NCI-H774 (cell line): Measurements from ENCODE around the gene DMXL1.

Source experiments
- DNase-seq: peaks from one replicate; lab custom pipeline; 2025; lab: John Stamatoyannopoulos, UW

Gene DMXL1

DNA sequence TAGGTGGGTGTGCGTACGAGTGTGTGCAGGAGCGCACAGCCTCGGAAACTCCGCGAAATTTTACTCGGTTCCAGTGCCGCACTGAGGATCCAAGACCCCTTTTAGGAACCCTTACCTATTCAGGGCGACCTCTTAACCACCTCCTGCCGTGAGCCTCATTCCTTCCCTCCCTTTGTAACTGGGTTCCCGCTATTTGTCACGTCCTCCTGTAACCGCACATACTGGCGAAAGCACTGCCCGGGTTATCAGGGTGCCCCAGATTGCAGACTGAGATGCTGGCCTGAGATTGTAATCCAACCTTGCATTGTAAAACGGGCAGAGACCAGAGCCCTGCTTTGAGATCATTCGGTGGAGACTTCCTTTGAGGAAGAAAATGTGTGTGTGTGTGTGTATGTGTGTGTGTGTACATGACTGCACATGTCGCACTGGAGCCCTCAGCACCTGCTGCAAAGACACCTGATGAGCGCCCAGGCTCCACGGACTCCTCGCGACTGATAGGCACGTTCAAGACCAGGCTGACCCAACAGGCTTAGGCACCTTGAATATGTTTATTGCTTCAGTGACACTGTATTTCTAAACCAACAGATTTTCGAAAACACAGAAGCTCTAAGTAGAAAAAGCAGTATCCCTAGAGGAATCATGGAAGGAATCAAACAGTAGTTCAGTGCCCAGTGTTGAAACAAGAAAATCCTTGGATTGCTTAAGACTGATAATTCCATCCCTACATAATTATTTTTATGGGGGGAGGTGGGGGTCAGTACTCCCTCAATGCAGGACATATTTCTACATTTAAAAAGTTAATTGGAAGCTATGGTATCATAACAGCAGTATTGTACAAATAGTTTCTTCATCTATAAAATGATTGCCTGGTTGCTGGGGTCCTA, 198.4 kb downstream of the DMXL1 start:
- DNase-seq, result peak; percentile 56

DNA sequence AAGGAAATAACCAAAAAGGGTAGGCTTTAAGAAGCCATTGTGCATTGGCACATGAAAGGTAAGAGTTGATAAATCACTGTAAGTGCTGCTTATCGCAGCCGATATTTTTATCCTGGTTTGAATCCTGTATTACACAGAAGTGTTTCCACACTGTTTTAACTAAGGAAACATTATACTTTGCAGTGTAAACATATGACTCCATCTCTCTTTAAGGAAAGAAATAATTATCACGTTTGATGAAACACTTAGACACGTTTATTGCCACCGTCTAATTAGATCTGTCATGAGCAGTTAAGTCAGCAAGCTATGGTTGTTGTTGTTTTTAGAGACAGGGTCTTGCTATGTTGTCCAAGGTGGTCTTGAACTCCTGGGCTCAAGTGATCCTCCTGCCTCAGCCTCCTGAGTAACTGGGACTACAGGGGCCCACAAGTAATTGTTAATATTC, 199.3 kb downstream of the DMXL1 start:
- peak; percentile 16 for DNase-seq

DNA sequence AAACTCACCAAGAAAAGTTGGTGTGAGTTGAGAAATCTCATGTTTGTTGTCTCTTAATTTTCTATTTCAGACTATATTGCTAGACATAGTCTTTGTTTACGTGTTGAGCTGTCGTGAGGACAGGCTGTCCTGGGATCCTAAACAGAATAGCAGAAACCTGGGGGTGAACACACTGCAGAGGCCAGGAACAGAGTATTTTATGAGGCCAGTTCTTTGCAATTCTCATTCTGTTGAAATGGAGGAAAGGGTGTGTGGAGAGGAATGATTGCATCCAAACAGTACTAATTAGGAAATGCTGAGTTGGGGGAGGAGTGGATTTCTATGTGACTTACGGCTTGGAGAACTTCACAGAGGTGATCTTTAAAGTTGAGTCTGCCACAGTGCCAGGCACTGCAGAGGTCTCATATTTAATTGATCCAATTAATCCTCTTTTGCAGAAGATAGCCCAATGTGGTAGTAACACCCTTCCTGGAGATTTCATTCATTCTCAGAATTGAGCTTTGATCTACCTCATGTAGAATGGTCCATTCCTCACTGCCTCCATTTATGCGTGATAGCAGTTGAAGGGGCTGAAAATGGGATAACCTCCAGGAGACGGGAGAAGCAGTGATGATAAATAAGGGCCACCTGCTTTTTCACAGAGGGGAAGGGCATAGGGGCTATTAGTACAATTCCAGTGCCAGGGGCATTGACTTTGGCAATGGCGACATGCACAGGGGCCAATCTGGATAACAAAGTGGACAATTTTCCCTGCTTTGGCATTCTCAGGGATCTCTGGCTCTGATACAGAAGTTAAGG, 200.3 kb downstream of the DMXL1 start:
- no peak for DNase-seq

DNA sequence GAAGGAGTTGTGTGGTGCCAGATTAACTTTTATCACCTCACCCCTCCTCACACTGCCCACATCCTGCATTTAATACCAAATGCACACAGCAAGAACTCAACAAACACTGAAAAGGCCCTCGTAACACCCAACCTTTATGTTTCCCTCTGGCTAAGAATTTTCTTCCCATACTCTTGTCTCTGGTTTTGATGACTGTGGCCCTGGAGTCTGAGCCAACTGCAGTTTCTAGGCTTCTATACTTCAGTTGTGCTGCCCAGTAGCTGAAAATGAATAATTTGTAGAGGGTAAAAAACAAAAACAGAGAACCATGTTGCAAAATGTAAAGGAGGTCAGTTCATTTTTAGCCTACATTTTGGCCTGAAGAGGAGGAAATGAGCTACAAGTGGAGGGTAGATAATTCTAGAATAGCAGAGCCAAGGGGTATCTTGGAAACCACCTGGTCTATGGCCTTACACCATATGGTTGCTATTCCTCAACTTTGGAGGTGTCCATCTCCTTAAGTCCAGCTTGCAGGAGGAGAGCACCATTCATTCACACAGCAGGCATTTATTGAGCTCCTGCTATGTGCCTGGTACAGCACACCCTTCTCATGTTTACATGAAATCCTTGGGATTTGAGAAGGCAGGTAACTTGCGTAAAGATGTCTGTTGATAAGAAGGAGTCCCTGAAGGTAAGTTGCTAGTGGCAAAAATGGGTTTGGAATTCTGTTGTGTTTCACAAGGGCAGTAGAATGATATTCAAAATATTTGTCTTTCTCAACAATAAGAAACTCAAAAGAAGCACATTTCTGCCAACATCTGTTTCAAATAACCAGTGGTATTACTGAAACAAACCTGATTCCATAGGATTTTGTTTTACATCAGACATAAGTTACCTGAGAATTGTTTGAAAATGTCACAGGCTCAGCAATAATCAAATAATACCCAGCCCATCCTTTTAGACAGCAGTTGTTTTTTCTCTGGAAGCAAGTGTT, 201.2 kb downstream of the DMXL1 start:
- DNase-seq, result no peak

DNA sequence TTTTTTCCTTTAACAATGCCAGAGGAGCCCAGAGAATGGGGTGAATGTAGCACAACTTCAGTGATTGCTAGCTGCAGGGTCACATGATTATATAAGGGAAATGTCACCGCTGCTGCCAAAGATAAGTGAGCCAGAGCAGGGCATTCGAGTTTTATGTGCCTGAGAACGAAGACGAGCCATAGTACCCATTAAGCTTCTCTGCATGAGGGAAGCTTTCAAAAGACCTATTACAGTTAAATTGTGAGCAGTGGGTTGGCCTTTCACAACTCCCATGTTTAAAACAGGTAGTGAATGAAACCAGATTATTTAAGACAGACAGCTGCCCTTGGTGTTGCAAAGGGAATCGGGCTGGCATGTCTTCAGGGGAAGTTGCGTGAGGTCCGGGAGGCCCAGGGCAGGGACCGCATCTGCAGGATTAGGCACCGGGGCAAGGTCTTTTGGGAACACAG, 202.5 kb downstream of the DMXL1 start:
- no peak for DNase-seq

DNA sequence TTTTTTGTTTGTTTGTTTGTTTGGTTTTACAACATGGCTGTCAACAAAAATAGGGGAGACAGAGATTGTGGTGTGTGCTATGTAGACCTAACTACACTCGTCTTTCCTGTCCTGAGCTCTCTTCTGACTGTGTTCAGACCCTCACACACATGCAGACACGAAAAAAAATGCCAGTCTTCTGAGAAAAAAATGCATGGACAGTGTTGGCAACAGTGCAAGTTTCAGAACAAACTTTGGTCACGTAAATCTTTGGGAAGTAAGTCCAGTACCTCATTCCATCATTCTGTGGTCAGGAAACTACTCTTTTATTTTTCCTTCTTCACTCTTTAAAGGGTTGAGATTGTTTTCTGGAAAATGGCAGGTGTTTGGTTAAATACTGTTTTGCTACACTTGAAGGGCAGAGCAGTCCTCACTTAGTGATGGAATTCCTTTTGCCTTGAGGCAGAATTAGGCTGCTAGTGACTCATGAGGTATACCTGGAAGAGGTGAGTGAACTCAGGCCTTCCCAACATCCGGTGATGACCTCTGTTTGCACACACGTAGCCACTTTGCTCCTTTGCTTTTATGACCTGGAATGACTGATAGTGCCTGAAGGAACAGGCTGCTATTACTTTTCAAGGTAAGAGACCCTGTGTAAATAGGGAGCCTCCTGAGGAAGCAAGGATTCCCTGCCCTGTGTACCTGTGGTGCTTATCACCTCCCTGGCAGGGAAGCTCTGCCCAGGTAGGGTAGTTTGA, 203.3 kb downstream of the DMXL1 start:
- DNase-seq, result no peak

DNA sequence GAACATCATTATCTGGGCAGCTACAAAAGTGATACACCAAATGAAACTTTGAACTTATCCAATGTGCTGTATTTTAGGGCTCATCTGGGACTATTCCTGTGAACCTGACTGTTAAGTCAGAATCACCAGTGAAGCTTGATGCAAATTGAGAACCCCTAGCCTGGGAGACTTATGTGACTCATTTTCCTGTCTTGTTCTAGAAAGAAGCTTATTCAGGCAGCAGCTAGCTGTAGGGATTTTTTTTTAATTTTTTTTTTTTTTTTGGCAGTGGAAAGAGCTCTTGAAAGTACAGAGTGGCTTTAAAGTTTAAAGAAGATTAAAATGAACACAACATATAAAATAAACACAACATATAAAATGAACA, 203.9 kb downstream of the DMXL1 start:
- DNase-seq, result no peak

DNA sequence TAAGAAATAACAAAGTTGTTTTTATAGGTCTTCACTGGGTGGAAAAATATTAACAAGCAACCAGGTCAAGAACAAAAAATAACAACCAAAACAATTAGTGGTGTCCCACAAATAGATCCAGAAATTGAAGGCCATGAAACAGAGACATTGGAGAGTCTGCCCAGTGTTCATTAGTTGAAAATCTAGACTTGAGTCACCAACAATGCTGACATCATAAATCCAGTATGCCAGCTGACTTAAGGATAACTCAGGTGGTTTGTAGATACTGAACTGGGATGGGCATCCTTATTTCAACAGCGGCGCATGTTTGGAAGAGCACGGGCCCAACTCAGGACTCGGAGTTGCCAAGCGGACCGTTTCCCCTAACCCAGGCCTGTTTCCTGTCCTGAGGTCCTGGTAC, 204.3 kb downstream of the DMXL1 start:
- no peak for DNase-seq

DNA sequence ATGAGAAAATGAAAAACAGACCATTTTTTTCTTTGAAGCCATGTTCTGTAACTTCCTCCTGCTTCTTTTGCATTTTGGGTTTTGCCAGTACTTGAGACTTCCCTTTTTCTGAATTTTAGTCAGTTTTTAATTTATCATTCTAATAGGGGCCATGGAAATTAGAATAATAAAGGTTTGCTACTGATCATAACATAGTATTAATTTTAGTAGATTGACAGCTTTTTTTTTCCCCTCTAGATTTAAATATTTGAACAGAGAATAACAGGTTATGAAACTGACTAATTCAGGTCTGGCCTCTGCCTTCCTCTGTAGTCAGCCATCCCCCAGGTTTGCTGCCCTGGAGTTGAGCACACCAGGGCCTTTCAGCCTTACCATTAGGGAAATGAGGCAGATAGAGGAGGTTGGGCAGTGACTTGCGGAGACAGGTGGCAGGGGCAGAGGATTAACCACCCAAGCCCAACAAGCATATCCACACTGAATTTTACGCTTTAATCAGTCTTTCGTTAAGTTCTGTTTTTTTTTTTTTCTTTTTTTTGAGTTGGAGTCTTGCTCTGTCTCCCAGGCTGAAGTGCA, 204.8 kb downstream of the DMXL1 start:
- no peak for DNase-seq

DNA sequence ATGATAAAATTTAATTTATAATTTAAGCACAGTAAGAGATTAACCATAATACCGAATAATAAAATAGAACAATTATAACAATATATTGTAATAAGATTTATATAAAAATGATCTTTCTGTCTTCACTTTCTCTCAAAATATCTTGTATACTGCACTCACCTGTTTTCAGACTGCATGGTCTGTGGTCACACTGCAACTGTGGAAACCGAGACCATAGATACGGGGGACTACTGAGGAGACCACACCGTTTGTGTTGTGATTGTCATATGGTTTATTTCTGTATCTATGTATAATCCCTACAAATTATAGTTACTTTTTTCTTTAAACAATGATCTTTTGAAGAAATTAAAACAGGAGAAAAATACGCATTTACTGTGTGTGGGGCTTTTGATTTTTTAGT, 206.1 kb downstream of the DMXL1 start:
- no peak for DNase-seq

DNA sequence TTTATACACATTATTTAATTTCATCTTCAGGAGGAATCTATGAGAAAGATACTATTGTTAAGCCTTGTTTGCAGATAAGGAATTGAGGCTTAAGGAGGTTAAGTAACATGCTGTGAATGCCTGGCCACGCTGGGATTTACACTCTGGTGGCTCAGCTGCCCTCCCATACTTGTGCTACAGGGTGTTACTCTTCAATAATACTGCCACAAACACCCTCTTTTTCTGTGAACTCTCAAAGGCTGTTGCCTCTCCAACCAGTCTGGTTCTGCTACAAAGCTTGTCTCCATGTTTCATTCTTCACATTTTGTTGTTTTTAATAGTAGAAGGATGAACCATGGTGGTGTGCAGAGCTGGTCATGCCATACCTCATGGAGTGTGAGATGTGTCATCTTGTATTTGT, 208.2 kb downstream of the DMXL1 start:
- DNase-seq, result no peak

DNA sequence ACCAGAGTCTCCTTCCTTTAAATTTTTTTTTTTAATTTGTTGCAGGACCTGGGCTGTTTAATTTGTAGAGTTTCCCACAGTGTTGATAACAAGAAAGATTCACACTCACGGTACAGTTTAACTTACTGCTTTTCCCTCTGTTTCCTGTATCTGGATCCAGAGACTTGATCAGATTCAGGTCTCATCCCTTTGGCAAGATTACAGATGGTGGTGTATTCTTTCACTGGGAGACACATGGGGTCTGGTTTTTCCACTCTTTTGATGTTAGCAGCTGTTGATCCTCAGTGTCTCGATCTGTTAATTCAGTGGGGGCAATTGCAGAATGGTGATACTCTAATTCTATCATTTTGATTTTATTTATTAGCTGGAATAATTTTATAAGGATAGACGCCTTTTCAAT, 209.5 kb downstream of the DMXL1 start:
- DNase-seq, result no peak

DNA sequence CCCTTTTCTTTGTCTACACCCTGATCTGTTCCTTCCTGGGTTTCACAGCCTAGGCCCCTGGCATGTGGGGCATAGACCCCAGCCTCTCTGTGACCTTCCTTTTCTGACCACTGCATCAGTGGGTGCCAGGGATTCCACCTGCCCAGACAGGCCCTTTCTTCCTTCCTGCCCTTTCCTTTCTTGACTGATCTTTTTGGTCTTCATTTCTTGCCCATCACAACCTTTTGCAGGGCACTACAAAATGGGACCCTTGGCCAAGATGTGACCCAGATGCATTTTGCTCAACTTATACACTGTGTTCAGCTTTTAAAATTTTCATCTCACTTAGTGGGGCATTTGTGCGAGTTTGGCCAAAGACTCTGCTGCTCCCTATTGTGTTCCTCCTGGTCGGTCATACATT, 211.7 kb downstream of the DMXL1 start:
- no peak for DNase-seq

DNA sequence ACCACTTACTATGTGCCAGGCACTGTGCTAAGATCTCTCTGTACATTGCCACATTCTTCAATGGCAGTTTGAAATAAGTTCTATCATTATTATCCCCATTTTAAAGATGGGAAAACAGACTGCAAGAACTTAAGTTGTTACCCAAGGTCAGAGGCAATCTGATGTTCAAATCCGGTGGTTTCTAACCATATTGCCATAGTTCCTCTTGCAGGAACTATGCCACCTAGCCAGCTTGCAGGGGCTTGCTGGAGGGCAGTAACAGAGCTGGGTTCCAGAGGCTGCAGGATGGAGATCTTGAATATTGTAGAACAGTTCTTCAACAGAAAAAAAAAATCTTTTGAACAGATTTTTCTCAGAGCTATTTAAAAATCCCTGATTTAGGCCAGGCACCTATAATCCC, 213.1 kb downstream of the DMXL1 start:
- no peak for DNase-seq

DNA sequence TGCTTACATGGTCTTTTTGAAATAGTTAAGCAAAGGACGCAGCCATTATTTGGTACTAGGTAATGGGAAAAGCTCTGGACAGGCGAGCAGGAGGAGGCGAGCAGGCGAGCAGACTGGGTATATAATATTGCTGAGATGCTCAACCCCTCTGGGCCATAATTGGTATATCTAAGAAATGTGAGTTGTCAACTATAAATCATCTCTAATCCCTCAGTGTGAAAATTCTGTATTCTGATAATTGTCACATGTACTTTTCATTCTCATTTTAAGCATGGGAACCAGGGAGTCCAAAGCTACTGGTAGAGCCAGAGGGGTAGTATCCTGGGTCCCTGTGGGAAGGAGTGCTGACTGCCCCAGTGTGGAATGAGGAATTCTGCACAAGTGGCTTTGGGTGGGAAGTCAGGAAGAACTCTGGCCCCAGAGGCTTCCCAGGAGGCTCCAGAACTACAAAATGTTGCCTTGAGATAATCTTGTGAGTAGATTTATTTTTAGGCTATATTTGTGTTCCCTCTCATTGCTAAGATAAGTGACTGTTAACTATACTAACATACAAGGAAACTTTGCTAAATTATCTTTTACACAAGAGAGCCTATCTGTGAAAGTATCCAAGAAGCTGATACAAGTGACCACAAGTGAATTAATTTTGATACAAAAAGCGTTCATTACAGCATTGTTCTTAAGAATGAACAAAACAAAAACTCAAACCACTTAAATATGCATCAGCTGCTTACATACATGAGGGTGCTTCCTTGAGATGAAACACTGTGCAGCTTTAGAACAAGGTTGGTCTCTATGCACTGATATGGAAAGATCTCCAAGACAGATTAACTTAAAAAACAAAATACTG, 214.4 kb downstream of the DMXL1 start:
- no peak for DNase-seq

DNA sequence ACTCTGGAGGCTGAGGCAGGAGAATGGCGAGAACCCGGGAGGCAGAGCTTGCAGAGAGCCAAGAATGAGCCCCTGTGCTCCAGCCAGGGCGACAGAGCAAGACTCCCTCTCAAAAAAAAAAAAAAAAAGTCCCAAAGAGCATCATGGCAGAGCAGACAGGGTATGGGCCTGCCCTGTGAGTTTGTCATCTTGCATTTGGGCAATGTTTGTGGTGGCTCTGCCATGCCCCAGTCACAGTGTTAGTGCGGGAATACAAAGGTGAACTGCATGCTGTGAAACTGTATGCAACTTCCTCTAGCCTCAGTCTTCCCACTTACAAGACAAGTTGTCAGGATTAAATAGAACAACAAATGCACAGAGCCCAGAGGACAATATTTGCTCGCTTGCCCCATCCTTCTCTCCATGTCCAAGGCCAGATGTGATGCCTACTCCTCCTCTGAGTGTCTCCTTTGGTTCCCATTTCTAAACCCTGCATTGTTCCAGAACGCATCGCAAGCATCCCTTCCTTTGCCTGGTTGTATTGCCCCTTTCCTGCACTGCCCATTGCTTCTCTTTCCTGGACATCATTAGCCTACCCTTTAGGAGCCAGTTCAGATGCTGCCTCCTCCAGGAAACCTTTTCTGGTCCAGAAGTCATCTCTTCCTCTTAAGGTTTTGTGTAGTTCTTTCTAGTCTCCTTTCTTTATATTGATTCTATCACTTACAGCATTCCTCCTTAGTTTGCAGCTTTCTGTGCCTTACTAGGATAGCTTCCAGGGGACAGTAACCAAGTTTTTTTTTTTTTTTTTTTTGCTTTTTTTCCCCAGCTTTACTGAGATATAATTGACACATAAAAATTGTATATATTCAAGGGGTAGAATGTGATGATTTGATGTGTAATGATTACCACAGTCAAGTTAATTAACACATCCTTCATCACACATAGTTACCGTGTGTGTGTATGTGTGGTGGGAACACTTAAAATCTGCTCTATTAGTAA, 215.9 kb downstream of the DMXL1 start:
- no peak for DNase-seq

DNA sequence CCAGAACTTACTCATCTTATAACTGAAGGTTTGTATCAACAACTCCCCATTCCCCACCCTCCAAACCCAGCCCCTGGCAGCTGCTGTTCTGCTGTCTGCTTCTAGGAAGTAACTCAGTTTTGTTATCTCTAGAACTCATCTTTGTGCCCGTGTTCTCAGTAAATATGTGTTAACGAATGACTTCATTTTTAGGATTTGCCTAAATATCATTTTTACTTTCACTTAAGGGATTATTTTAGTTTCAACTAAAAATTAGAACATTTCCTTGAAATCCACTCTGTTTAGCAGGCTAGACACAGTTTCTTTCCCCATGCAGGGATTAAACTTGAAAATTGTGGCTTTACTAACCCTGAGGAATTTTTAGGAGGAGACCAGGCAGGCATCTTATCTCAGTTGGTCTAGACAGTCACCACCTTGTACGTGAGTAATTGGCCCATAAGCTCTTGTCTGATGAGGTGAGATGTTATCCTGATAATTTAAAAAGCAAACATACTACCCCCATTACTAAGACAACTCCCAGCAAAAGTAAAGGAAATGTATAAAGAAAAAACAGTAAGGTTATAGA, 216.7 kb downstream of the DMXL1 start:
- no peak for DNase-seq

DNA sequence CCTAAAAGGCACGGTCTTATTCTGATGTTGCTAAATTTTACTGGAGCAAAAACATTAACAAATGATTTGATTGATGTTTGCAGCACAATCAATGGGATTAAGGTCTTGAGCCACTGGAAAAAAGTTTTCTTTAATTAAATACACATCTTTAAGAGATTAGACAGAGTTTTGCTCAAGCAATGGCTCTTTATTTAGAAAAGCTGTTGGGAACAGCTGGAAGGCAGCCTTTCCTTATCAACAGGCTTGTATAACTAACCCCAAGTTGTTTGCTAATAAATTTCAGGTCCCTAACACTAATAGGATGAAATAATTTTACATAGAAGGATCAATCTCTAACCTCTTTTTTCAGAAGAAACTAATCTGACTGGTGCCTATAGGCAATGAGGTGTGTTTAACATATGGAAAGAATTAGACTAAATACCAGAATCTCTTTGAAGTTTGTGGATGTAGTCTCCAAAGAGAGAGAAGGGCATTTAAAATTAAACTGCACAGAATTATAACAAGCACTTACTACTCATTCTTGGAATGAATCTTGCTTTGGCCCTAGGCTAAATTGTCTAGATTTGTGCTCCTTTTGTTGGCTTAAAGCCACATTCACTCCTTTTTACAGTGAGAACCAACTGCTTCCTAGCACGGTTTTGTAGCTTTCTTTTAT, 217.6 kb downstream of the DMXL1 start:
- DNase-seq, result no peak
